RCC 7860 (cell line): ENCODE results near the gene SFTPB.

Source experiments
- DNase-seq: peaks from one replicate; pipeline ENCODE4 v3.0.0-alpha.2; 2015; ENCODE audit warnings: low spot score
- FAIRE-seq: peaks from 2 replicates; lab custom pipeline; 2012; peaks lifted over from hg19 to GRCh38; lab: Jason Lieb, UNC

The SFTPB gene

DNA sequence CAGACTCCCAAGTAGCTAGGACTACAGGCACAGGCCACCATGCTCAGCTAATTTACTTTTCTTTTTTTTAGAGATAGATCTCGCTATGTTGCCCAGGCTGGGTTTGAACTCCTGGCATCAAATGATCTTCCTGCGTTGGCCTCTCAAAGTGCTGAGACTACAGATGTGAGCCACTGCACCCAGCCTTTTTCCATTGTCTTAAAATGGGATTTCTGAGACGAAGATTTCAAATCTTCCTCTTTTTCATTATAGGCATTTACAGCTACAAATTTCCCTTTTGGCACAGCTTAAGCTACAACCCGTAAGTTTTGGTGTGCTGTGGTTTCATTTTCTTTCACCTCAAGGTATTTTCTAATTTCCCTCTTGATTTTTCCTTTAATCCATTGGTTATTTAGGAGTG, 34.8 kb upstream of the SFTPB start:
- FAIRE-seq (no peak), DNase-seq (no peak)

DNA sequence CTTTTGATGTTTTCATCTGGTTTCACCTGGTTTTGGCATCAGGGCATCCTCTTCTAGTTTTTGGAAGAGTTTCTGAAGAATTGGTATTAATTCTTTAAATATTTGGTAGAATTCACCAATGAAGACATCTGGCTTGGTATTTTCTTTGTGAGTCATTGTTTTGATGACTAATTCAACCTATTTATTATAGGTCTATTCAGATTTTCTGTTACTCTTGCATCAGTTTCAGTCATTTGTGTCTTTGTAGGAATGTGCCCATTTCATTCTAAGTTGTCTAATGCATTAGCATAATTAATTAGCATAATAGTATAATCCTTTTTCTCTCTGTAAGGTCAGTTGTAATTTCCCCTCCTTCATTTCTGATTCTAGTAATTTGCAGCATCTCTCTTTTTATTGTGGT, 34.2 kb upstream of the SFTPB start:
- DNase-seq, result peak; percentile 36
- FAIRE-seq, result peak; percentile 79

DNA sequence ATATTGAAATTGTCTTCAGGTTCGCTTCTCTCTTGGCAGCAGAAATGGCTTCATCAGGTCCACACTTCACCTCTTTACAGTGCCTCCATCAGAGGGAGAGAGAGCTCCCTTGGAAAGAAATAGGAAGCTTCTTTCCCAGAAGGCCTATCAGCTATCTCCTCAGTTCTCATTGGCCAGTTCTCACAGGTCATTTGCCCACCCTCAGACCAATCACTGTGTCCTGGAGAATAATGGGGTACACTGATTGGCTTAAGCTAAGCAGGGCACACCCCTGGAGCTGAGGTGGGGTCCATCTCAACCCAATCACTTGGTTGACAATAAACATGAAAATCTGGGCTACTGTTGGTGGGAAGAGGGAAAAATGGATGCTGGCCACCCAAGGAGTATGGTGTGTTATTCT, 31.3 kb upstream of the SFTPB start:
- no peak for FAIRE-seq

DNA sequence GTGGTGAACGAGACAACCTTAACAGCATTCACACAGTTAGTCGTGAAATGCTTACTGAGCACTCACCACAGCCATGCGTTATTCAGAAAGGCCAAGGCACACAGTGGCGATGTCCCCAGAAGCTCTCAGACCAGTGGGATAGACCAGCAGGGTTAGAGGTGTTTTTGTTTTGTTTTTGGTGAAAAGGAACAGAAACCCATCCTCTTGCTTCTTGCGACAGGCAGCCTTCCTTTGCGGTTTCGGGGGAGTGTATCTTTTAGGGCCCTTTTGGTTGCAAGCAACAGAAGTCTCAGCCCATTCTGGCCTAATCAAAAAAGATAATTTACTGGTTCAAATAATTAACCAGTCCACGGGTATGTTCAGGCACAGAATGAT, 30.9 kb upstream of the SFTPB start:
- FAIRE-seq (no peak), DNase-seq (no peak)

More for the DNA sequence above, 31.3 kb upstream of the SFTPB start:
- no peak for DNase-seq

DNA sequence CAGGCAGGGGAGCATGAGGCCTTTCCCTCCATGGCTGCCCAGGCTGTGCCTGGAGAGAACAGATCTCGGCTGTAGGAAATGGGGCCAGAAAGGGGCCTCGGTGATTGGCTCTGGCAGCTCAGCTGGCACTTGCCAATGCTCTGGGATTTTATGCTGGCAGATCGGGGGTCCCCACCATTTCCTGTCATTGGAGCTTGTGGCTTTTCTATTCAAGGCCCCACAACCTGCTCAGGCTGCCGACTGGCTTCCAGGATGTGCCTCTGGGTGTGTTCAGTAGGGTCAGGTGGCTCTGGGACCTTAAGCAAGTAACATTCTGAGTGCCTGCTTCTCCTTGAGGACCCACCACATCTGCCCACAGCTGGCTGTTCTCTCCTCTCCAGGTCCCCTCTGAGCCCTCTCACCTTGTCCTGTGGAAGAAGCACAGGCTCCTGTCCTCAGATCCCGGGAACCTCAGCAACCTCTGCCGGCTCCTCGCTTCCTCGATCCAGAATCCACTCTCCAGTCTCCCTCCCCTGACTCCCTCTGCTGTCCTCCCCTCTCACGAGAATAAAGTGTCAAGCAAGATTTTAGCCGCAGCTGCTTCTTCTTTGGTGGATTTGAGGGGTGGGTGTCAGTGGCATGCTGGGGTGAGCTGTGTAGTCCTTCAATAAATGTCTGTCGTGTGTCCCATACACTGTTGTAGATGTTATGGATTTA, 30.3 kb upstream of the SFTPB start:
- no peak for DNase-seq
- FAIRE-seq, result no peak

DNA sequence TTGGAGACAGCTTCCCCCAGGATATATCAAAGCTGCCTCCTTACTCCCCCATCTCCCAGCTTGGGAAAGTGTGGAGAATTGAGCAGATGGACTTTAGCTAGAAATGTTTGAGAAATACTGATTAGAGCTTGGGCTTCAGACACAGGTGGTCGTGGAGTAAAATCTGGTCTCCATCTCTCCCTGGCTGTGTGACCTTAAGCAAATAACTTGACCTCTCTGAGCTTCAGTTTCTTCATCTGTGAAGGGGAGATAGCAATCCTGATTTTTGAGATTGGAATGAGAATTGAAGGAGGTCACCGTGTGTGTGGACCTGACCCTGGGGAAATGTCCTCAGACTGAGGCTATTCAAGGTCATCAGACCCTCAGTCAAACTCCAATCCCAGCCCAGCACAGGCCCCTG, 29.7 kb upstream of the SFTPB start:
- DNase-seq (no peak), FAIRE-seq (no peak)

DNA sequence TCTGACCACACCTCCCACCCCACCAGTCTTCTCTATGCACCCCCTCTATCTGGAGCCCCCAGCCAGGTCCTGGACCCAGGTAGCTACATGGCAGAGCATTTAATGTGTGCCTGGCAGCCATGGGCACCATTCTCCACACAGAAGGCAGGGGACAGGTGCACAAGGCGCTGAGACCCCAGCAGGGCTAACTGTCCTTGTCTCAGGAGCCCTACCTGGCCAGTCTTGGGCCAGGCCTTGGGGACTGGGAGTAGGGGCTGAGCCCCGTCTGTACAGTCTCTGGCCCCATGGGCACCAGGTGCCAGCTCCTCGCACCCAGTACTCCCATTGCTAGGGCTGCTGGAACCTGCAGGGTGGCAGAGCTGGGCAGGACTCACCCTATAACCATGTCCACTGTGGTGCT, 29.1 kb upstream of the SFTPB start:
- DNase-seq, result no peak
- no peak for FAIRE-seq

DNA sequence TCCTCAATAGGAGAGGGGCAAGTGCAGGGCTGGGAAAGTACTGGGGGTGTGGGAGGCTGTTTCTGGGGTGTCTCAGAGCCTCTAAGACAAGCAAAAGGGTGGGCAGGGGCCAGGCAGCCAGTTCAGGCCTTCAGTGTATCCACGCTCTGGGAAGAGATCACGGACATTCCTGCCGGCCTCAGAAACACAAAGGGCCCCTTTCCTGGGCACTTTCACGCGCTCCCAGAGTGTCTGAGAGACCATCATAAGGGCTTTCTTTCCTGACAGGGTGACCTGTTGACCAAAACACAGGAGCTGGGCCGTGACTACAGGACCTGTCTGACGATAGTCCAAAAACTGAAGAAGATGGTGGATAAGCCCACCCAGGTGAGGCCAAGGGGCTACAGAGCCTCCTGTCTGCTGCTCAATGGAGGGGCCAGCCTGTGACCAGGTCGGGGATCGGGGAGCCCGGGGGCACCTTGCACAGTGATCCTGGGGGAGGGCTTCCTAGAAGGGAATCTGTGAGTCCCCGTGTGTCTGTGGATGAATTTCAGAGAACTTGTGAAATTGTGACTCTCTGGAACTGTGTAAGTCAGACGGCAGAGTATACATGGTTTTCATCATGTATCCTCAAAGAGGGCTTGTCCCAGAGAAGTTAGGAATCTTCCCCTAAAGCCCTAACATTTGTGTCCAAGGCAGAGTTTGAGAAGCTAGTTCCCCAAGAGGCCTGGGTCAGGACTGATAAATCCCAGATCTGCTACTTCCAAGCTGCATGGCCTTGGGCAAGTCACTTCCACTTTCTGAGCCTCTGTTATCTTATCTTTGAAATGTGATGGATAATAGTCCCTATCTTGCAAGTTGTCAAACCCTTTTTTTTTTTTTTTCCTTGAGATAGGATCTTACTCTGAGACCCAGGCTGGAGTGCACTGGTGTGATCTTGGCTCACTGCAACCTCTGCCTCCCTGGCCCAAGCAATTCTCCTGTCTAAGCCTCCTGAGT, 28.0 kb upstream of the SFTPB start:
- no peak for DNase-seq
- no peak for FAIRE-seq

DNA sequence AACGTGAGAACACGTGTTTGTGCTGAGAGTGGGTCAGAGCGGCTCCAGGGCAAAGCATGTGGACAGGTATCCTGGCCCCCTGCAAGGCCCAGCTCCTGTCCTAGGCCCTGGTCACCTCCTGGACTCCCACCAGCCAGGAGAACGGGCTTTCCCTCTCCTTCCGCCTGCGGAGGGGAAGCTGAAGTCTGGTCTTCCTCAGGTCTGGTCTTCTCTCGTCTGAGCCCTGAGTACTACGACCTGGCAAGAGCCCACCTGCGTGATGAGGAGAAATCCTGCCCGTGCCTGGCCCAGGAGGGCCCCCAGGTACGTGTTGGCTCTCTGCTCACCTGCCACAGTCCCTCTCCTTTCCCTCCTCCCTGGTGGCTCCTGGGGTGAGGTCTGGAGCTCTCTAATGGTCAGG, 27.1 kb upstream of the SFTPB start:
- FAIRE-seq, result no peak
- DNase-seq, result no peak

DNA sequence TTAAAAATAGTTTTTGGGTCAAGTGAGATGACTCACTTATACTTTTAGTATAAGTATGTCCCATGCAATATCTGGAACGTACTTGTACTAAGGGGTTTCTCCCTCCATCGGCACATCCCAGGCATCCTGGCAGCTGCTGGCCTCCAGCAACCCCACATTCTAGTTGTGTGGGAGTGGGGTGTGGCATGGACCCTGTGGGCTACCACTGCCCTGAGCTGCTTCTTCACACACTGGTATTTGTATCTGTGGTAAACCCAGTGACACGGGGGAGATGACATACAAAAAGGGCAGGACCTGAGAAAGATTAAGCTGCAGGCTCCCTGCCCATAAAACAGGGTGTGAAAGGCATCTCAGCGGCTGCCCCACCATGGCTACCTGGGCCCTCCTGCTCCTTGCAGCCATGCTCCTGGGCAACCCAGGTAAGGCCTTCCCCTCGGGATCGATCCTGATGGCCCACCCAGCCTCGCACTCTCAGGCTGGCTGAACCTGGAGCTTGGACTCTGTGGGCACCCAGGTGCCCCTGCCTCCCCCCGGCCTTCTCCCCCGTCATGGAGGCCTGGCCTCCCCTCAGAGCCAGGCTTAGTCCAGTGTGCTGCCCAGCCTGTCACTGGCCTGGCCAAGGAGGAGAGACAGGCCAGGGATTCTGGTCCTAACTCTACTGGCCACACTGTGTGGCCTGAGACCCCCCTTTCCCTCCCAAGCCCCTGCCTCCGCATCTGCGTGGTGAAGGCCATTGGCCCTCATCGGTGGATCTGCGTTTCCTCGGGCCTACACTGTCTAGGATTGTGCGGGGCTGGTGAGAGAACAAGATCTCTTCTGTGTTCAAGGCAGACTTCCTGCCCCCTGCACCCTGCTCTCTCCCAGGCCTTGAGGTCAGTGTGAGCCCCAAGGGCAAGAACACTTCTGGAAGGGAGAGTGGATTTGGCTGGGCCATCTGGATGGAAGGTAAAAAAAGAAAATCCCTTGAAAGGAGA, 26.3 kb upstream of the SFTPB start, which contains the start of gene GNLY:
Gene GNLY, plus strand, starts transcription at position 307 of the 974 bp plus-strand sequence. Its CDS starts 61 bp downstream, at position 368.
- DNase-seq (no peak), FAIRE-seq (no peak)

DNA sequence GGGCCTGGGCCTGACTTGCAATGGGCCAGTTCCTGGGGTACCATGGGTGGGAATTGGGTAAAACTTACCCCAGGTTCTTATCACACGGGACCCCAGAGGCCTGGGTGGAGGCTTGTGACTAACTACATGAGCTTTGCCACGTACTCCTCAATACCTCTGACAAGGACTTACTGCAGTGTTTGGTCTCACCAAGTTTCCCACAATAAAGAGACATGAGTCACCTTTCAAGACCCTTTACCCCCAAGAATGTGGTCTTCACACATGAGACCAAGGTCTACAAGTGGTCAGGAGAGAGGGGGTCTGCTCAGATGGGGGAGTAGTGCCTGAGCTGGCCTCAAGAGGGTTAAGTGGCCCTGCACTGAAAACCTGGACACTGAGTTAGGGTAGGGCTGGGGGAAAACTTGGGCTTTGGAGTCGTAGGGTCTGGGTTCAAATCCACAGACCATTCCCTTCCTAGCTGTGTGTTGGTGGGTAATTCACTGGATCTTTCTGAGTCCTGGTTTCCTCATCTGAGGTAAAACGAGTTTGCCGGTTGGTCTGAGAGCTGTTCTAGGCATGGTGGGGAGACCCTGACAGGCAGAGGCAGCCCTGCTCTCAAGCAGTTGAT, 24.1 kb upstream of the SFTPB start:
- DNase-seq, result no peak
- FAIRE-seq, result no peak

DNA sequence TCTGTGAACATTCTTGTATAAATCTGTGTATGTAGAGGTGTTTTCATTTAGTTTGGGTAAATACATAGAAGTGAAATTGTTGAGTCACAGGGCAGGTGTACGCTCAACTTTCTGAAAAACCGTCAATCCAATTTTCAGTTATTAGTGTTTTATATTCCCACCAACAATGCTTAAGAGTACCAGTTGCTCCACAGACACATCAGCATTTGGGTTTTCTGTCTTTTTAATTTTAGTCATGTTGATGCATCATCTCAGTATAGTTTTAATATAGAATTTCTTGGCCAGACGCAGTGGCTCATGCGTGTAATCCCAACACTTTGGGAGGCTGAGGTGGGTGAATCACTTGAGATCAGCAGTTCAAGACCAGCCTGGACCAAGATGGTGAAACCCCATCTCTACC, 22.9 kb upstream of the SFTPB start:
- FAIRE-seq (no peak), DNase-seq (no peak)

DNA sequence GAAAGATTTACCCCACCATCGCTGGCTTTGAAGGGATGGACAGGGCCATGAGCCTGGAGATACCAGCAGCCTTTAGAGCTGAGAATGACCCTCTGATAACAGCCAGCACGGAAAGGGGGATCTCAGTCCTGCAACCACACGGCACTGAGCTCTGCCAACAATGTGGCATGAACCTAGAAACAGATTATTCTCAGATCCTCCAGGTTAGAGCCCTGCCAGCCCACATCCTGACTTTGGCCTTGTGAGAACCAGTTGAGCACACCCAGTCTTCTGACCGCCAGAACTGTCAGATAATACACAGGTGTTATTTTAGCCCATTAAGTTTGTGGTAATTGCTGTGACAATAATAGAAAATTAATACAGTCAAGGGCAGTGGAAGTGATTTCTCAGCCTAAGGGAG, 16.8 kb upstream of the SFTPB start:
- DNase-seq (no peak), FAIRE-seq (no peak)

DNA sequence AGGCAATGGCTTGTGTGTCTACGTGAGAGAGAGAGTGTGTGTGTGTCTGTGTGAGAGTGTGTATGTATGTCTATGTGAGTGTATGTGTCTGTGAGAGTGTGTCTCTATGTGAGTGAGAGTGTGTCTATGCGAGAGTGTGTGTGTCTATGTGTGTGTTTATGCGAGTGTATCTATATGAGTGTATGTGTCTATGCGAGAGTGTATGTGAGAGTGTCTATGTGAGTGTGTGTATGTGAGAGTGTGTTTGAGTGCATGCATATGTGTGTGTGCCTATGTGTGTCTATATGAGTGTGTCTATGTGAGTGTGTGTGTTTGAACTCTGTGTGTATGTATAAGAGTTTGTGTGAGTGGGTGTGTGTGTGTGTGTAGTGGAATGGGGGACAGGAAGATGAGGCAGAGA, 16.4 kb upstream of the SFTPB start:
- FAIRE-seq (no peak), DNase-seq (no peak)

DNA sequence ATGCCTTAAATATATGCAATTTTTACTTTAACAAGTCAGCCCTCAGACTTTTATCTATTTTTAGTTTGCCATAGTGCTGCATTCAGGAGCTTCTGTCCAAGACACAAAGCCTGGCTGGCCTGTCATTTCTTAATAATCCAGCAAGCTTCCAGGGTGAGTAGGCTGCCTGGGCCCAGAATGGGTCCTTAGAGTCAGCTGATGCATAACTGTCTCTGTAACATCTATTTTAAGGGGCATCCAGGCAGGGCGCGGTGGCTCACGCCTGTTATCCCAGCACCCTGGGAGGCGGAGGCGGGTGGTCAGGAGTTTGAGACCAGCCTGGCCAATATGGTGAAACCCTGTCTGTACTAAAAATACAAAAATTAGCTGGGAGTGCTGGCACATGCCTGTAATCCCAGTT, 14.4 kb upstream of the SFTPB start:
- no peak for FAIRE-seq

DNA sequence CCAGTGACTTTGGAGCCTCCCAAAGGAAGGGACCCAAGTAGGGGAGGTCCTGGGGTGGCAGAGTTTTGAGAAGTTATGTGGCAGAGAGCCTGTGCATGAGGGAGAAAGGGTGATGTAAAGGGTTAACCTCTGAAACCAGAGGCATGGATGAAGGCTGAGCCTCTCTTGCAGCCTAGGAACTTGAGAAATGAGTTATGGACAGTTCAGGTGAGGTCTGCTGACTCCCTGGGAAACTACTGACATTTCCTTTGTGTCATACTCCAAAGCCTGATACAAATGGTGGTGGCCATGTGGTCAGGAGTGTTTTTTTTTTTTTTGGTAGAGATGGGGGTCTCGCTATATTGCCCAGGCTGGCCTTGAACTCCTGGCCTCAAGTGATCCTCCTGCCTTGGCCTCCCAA, 13.8 kb upstream of the SFTPB start:
- FAIRE-seq (no peak), DNase-seq (no peak)

More for the DNA sequence above, 14.4 kb upstream of the SFTPB start:
- no peak for DNase-seq

DNA sequence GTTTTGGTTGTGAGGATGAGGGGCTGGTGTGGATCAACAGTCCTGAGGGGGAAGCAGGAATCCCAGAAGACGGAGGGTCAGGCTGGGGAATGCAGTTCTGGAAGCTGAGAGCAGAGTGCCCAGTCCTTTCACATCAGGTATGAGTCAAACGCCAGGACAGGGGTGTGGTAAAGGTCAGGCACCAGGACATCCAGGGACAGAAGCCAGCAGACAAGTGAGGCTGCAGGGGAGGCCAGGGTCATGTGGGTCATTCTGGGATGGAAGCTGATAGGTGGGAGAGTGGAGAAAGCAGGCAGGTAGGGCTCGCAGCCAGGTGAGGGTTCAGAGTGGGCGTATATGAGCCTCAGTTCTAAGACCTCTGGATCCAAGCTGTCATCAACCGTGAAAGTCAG, 13.4 kb upstream of the SFTPB start:
- DNase-seq, result peak; percentile 52
- FAIRE-seq, result no peak

DNA sequence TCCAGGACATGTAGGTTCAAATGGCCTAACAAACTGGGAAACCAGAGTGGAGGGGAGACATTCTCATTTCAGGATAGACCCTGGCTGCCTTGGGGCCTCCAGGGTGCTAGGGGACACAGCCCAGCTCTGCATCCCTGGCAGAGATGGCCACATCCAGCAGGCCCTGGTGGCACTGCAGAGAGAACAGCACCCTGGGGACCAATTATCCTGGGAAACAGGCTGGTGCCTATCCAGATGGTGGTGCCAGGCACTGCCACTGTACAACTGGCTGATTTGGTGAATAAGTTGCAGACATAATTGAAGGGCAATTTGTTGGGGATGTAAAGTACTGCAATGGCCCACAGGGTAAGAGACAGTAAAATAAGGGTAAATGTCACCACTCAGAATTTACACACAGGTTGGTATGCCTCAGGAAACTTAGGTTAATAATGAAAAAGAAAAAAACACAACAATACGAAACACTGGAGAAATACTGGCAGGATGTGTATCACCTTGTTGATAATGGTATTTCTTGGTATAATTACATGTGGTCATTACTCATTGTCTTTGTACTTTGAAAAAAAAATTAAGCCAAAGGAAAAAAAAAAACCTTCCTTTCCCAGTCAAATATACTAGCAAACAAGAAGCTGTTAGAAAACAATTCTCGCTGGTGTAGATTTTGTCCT, 12.8 kb upstream of the SFTPB start:
- DNase-seq (no peak), FAIRE-seq (peak; percentile 48)

DNA sequence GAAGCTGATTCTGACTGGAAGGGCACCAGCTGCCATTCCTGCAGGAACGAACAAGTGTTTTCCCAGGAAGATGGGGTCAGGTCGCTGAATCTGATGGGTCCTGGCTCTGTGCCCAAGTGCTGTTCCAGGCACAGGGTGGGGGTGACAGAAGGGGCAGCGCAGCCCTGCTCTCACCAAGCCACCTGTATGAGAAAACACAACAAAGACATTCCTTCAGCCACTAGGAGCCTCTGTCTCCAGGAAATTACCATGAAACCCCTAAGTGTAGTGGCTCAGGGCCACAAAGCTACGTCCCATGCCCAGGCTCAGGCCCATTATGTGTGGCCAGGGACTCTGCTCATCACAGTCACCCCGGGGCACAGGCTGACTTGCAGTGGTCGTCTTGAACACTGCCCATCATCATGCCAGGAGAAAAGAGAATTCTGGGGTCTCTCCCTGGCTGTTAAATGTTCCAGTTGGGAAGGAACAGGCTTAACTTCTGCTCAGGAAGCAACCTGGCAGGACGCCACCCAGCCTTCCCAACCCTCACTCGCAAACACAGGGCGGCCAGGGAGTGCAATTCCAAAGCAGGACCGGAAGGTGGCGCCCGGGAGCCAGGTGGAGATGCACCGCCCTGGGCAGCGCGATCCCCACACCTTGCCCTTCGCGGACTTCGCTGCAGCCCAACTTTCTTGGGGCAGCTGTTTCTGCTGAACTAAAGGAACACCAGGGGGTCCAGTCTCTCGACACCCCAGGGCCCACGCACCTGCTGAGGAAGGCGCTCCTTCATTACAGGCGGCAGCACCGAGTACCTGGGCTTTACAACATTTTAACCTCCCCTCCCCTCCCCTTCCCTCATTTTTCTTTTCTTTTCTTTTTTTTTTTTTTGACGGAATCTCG, 11.0 kb upstream of the SFTPB start:
- peak; percentile 22 for FAIRE-seq
- peak; percentile 55 for DNase-seq
